Bronchial epithelial cell (primary cell): ENCODE results near the gene RAMP3. TPM values are rescaled to one million over a fixed set of nuclear protein-coding genes. Genes with fewer than 3 reads are reported as not detected.

ENCODE experiments used
- DNase-seq: peaks from one replicate; pipeline ENCODE4 v3.0.0-alpha.2; 2010; ENCODE audit warnings: low read depth
- FAIRE-seq: peaks from 2 replicates; lab custom pipeline; 2011; peaks lifted over from hg19 to GRCh38; lab: Jason Lieb, UNC
- H3K27me3 ChIP-seq: 2 replicates; pipeline ENCODE4 v1.5.1; 2011; ENCODE audit warnings: low read length; ENCODE audit not compliant: control insufficient read depth, insufficient read depth
- H3K36me3 ChIP-seq: 2 replicates; pipeline ENCODE4 v1.5.1; 2011; ENCODE audit warnings: low read length; ENCODE audit not compliant: control insufficient read depth, insufficient read depth
- H3K4me3 ChIP-seq: 2 replicates; pipeline ENCODE4 v1.5.1; 2011; ENCODE audit warnings: mild to moderate bottlenecking, low read depth, low read length, control low read depth
- CTCF ChIP-seq: IDR thresholded peaks from 2 replicates; pipeline ENCODE4 v1.5.1; 2011; ENCODE audit warnings: mild to moderate bottlenecking, moderate library complexity, low read length, control low read depth, inconsistent platforms; ENCODE audit not compliant: insufficient read depth, severe bottlenecking
- total RNA-seq: library from RNA; depleted of rRNA; stranded (reverse); fragments of >200 nt; gene quantifications from 2 replicates; pipeline ENCODE4 v1.2.1, GENCODE V29; 2014

RAMP3 gene
- total RNA-seq, 1 donor from 2014 or later = not detected

GRCh38 chr7:45129181-45129800, 28.3 kb upstream of the RAMP3 start:
- TF ChIP-seq CTCF = no peak
- Histone ChIP-seq H3K4me3 (no peak overlapping the region), H3K27me3 (peaks cover 1% of the 10 kb centered on the region), H3K36me3 (no peaks in the 10 kb centered on the region)
- FAIRE-seq (no peak), DNase-seq (peak; percentile 8)

DNA sequence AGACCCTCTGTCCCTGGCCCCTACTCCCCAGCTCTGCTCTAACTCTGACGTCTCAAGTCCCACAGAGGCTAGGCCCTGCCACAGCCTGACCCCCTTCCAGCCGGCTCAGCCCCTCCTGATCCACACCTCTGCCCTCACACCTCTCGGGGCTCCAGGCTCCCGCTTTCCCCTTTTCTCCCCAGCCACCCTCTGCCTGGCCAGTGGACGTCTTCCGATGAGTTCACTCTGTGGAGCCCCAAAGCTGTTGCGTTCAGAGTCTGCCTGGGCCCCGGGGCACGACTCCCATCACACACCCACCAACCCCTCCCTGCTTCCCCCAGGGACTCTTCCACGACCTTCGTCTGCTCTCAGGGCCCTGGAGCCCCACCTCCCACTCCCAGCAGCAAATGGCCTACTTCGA, 27.7 kb upstream of the RAMP3 start:
- Histone ChIP-seq H3K4me3 (no peak overlapping the region), H3K36me3 (no peaks in the 10 kb centered on the region), H3K27me3 (peaks cover 1% of the 10 kb centered on the region)
- FAIRE-seq (no peak), DNase-seq (no peak)
- TF ChIP-seq CTCF = no peak

- H3K36me3 ChIP-seq = no peaks in the 10 kb centered on the region
- DNase-seq (no peak), FAIRE-seq (no peak)
- no peak for TF ChIP-seq CTCF
- H3K4me3 ChIP-seq = no peak overlapping the region
- H3K27me3 ChIP-seq = peaks cover 1% of the 10 kb centered on the region
These were observed 26.7 kb upstream of the RAMP3 start for GRCh38 chr7:45130910-45131309.

DNA sequence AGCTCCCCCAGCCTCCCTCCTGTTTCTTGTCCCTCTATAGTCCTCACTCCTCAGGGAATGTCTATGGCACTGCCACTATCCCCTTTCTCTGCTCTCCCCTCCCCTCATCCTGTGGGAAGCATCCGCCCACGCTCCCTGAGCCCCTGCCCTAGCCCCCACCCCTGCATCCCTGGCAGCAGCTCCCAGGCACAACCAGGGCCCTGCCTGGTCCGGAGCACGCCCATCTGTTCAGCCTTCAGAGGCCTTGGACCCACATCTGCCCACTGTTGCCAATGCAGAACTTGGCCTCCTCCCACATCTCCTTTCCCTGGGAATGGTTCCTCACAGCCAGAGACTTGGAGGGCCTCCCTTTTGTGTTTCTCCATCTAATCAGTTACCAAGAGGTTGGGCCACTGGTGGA, 25.7 kb upstream of the RAMP3 start:
- TF ChIP-seq CTCF = no peak
- Histone ChIP-seq H3K4me3 (no peak overlapping the region), H3K27me3 (peaks cover 1% of the 10 kb centered on the region), H3K36me3 (no peaks in the 10 kb centered on the region)
- FAIRE-seq (no peak), DNase-seq (no peak)

GRCh38 chr7:45132708-45133320, 24.8 kb upstream of the RAMP3 start:
- no peak overlapping the region for H3K4me3 ChIP-seq
- peaks cover 1% of the 10 kb centered on the region for H3K27me3 ChIP-seq
- no peak for DNase-seq
- no peaks in the 10 kb centered on the region for H3K36me3 ChIP-seq
- TF ChIP-seq CTCF = no peak
- FAIRE-seq = no peak
